ENCODE measurements around the gene PPP4R1. TPM values are rescaled to one million over a fixed set of nuclear protein-coding genes. Genes with fewer than 3 reads are reported as not detected.

Gene PPP4R1
- total RNA-seq, 1 donor from 2014 or later, result 56.0 TPM

GRCh38 chr18:9597609-9598008, 16.8 kb downstream of the PPP4R1 start:
- intact Hi-C loops (cut with micrococcal nuclease), result no loop called here

DNA sequence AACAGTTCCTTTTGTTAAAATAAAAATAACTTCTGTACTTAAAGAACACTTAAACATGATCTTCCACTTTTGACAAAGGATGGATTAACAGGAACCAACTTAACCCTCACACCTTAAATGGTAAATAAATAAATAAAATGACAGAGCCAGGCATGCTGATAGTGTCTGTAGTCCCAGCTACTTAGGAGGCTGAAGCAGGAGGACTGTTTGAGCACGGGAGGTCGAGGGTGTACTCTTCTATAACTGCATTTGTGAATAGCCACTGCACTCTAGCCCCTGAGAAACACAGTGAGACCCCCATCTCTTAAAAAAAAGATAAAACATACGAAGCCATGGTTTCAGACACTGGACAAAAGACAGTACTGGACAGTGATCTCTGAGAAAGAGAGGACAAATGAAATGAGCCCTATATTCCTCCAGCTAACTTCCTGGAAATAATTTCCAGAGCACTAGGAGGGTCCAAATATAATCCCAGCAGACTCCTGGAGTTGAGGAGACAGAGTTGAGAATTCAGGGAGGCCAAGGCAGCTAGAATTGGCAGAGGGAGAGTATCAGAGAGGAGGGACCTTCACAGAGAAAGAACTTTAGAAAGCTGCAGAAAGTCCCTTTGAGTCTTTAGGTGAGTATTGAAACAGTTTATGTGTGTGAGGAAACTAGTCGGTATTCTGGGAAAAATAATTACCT, 17.4 kb downstream of the PPP4R1 start:
- intact Hi-C loops (cut with micrococcal nuclease), result no loop called here

GRCh38 chr18:9596226-9596625, 18.1 kb downstream of the PPP4R1 start:
- intact Hi-C loops (cut with micrococcal nuclease), result no loop called here

- intact Hi-C loops (cut with micrococcal nuclease), result no loop called here
These were observed 19.3 kb downstream of the PPP4R1 start for GRCh38 chr18:9594823-9595596.

DNA sequence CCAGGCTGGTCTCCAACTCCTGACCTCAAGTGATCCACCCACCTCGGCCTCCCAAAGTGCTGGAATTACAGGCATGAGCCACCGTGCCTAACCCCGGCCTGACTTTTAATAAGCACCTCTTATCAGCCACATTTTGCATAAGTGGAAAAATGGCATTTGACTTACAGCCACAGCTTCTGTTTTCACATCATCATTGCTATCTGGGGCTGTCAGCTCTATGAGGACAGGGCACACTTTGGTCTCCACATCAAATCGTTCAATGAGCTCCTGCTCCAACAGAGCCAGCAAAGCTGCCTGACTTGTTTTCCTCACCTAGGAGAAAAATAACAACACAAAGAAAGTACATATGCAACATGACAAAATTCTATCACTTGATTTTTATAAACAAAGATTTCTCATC, 26.4 kb downstream of the PPP4R1 start:
- intact Hi-C loops (cut with micrococcal nuclease), result no loop called here

DNA sequence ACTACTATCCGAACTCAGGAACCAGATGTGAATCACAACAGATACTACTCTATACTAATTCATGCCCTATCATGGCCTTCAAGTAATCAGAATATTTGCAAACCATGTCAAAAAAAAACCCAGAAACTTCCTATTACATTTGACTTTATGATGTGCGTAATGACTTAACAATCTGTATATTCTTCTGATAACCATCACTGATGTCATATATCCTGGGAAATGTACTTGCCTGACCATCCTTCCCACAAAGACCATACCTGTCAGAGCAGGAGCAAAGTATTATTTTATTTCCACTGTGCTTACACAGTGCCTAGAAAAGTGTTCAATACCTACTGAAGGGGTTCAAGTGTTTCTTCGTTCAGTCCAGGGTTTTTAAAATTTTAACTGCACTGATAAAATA, 27.5 kb downstream of the PPP4R1 start:
- intact Hi-C loops (cut with micrococcal nuclease), result no loop called here

DNA sequence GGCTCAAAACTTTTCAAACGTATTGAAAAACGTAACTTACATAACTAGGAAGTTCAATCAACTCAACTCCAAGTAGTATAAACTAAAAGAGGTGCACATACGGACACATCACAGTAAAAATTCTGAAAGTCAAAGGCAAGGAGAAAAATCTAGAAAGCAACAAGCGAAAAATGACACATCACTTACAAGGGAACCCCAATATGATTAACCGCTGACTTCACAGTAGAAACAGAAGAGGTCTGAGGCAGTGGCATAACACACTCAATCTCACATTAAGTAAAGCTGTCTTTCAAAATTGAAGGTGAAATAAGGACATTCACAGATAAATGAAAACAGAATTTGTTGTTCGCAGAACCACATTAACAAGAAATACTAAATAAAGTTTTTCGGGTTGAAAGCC, 32.7 kb downstream of the PPP4R1 start:
- intact Hi-C loops (cut with micrococcal nuclease), result no loop called here

GRCh38 chr18:9578306-9578705, 36.1 kb downstream of the PPP4R1 start:
- intact Hi-C loops (cut with micrococcal nuclease), result loop anchor here (5.0 kb wide), 2 partner anchors 94 to 194 kb away; no protein-coding TSS in a partner anchor

DNA sequence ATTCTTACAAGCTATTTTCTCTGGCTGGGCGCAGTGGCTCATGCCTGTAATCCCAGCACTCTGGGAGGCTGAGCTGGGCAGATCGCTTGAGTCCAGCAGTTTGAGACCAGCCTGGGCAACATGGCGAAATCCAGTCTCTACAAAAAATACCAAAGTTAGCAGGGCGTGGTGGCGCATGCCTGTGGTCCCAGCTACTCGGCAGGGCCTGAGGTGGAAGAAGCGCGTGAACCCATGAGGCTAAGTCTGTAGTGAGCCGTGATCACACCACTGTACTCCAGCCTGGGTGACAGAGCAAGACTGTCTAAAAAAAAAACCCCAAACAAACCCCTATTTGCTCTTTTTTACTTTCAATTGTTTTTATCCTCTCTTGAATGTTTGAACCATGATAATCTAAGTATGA, 37.0 kb downstream of the PPP4R1 start:
- intact Hi-C loops (cut with micrococcal nuclease), result loop anchor here (5.0 kb wide), 2 partner anchors 95 to 195 kb away; no protein-coding TSS in a partner anchor

DNA sequence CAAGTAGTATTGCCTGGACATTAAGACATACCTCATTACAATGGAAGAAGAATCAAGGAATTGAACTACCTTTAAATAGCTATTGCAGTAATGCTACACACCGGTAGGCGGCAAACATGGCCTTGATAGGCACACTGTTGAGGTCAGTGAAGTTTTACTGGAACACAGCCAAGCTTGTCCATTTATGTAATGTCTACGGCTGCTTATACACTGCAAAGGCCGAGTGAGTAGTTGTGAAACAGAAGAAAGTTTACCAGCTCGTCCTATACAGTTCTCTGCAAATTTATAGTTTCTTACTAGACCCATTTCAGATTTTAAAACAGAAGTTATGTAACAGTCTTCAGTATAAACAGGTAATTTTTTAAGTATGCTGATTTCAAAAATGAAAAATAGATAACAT, 38.8 kb downstream of the PPP4R1 start:
- intact Hi-C loops (cut with micrococcal nuclease), result loop anchor here (5.0 kb wide), 2 partner anchors 97 to 197 kb away; no protein-coding TSS in a partner anchor

- intact Hi-C loops (cut with micrococcal nuclease), result loop anchor here (5.0 kb wide), 2 partner anchors 98 to 198 kb away; no protein-coding TSS in a partner anchor
These were observed 39.8 kb downstream of the PPP4R1 start for GRCh38 chr18:9574473-9575115.

GRCh38 chr18:9571546-9571945, 42.8 kb downstream of the PPP4R1 start:
- intact Hi-C loops (cut with micrococcal nuclease), result no loop called here

DNA sequence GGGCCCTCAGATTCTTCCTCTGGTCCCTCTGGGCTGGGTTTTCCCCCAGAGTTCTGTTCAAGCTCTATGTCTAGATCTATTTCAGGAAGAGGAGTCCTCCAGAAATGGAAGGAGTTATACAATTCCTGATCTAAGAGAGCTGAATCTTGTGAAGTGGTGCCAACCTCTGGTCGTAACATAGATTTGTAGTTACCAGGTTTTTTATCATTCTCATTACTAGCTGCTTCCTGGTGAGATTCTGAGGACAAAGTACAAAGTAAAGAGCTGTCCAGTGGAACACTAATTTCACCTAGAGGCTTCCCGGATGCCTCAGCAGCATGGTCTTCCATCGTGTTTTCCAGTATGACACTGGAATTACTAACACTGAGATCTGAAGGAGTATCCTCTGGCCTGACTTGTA, 44.1 kb downstream of the PPP4R1 start:
- intact Hi-C loops (cut with micrococcal nuclease), result no loop called here

DNA sequence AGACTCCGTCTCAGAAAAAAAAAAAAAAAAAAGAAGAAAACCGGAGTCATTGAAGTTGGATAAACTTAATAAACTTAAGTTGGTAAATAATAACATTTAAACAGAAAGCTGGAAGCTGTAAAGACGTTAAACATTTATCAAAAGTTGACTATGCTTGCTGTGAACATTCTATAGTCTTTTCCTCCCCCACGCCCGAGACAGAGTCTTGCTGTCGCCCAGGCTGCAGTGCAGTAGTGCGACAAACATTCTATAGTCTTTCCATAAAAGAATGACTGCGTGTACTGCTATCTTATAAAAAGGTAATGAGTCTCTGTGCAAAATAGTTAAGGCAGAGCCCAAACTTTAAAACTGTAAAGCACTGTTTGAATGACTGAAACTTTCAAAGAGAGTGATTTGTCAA, 45.2 kb downstream of the PPP4R1 start:
- intact Hi-C loops (cut with micrococcal nuclease), result no loop called here

- intact Hi-C loops (cut with micrococcal nuclease), result no loop called here
These were observed 46.2 kb downstream of the PPP4R1 start for GRCh38 chr18:9568186-9568585.

GRCh38 chr18:9565407-9565806, 49.0 kb downstream of the PPP4R1 start:
- intact Hi-C loops (cut with micrococcal nuclease), result no loop called here

GRCh38 chr18:9563331-9563730, 51.0 kb downstream of the PPP4R1 start:
- intact Hi-C loops (cut with micrococcal nuclease), result no loop called here

GRCh38 chr18:9562584-9562983, 51.8 kb downstream of the PPP4R1 start:
- intact Hi-C loops (cut with micrococcal nuclease), result no loop called here

DNA sequence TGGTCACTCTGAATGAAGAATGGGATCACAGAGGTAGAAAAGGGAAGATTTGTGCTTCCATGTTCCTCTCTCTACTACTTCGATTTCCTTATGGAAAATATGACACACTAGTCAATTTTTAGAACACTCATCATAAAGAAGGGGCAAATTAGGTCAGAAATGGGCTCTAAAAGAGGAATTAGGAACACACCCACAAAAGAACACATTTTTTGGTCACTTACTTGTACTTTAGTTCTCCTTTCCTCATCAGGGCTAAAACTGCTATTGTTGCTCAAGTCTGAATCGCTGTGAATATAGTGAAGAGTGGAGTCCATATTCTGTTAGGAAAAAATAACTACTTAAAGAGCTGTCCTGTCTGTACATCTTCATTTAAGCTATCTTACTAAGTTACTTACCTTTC, 52.6 kb downstream of the PPP4R1 start:
- intact Hi-C loops (cut with micrococcal nuclease), result no loop called here

GRCh38 chr18:9559253-9559652, 55.1 kb downstream of the PPP4R1 start:
- intact Hi-C loops (cut with micrococcal nuclease), result no loop called here

DNA sequence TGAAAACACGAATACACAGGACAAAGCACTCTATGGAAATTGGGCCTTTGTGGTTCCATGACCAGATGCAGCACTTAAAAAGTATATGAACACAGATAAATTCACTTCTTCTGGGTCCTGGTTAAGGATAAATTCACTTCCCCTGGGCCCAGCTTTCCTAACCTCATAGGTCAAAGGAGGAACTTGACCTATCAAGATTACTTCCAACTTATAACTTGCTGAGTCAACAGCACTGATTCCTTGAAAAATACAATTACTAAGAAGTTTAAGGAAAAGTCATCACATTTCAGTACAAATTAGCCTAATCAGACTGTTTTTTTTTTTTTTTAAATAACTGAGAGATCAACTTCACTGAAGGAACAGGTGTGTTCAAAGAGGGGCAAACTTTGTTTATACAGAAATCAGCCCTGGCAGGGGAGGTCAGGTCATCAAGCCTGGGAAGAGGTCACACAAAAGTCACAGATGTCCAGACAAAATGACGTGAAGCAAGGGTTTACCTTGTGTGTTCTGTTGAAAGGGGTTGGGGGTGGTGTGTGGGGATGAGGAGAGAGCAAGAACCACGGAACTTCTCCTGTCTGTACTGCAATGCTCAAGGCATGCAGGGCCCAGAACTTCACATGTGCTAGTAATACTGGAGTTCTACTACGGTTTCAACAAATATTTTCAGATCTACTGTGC, 55.8 kb downstream of the PPP4R1 start:
- intact Hi-C loops (cut with micrococcal nuclease), result no loop called here
